DMS 273 (cell line): ENCODE measurements around the gene PRPF40A.
"Not testable (repeated sequence)": the region's sequence is repeated elsewhere in the genome, so short reads cannot be mapped to it uniquely, and the experiment has no call there.

Experiments
- DNase-seq: peaks from one replicate; lab custom pipeline; 2025; ENCODE audit not compliant: unreplicated experiment; lab: John Stamatoyannopoulos, UW

The PRPF40A gene

DNA sequence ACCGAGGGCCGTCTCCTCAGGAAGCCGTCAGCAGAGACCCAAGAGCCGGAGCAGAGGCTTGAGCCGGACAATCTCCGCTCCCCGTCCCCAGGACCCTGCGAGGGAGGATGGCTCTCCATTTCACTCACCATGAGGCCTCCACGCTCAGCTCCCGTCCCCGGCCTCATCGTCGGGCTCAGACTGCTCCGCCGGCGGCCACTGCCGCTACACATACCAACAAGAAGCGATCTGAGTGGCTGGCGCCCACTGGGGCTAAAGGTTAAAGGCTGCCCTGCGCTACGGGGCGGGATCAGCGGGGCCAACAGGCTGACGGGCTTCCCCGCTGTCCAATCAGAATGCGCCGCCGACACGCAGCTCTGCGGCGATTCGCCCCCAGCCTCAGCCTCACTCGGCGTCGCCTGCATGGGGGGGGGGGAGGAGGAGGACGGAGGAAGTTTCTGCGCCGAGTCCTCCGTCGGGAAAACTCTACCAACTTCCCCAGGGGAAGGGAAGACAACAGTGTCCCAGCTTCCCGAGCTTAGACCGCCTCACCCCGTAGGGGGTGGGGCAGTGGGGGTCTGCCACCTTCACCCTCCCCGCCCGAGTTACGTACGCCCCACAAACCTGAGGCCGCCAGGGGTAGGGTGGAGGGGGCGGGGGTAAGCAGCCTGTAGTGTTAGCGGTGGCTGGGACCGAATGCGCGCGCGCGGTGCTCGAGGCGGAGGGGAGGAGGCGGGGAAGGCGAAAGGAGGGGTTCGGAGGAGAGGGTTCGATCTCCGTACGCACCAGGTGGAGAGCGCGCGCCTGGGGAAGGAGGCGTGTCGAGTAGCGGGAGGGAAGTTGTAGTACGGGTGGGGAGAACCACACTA is at the start of gene PRPF40A:
PRPF40A (minus strand) TSS at position 234 of the 848 bp plus-strand sequence; CDS start at position 212, 22 bp downstream.
- DNase-seq, result peak; percentile 99

DNA sequence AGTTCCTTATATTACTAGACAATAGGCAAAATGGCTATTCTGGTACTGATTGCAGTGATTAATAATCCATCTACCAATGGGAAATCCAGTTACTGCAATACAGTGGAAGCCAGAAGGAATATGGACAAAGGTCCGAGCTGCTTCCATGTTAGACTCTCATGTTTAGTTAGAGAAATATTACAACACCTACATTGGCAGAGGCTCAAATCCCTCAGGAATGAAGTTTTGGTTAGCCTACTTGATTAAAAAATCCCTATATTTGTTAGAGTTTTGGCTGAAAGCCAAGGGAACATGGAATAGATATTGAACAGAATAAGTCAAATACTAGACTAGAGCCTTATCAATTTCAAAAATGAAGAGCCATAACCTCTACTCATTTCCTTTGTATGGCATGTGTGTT is 49.7 kb upstream of the PRPF40A start:
- no peak for DNase-seq

DNA sequence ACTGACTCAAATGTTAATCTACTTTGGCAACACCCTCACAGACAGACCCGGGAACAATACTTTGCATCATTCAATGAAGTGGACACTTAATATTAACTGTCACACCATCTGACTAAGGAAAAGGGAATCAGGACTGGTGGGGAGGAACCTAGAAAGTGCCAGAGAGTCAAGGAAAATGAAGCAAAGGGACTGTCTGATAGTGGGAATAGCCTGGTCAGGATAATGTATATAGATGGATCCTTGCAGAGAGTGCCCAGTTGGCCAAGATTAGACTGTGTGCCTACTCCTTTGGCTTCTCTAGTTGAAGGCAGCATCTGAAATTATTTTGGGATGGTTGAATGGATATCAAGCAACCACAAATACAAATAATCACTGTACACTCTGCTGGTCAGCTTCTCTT is 46.4 kb upstream of the PRPF40A start:
- DNase-seq, result no peak

- not testable (repeated sequence) for DNase-seq
These were observed 45.9 kb upstream of the PRPF40A start for GRCh38 chr2:152763208-152763607.

GRCh38 chr2:152762202-152762601 is 44.9 kb upstream of the PRPF40A start:
- DNase-seq, result no peak

DNA sequence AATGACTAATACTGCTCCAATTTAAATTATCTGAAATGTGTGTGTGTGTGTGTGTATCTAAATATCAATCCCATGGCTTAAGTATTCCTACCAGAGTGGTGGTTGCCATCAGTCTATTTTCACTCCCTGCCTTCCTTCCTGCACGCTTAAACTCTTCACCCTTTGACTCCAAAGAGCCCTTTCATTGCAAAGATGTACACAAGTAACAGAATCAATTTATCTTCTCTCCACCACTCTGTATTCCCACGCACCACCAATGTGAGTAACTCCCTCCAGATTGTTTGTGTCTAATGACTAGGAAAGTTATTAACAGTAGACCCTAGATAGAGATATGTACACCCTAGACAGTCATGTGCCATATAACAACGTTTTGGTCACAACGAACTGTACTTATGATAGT is 44.0 kb upstream of the PRPF40A start:
- no peak for DNase-seq

GRCh38 chr2:152759290-152760072 is 42.2 kb upstream of the PRPF40A start:
- no peak for DNase-seq

GRCh38 chr2:152755029-152755428 is 37.8 kb upstream of the PRPF40A start:
- DNase-seq, result peak; percentile 21

GRCh38 chr2:152747751-152748150 is 30.5 kb upstream of the PRPF40A start:
- not testable (repeated sequence) for DNase-seq

DNA sequence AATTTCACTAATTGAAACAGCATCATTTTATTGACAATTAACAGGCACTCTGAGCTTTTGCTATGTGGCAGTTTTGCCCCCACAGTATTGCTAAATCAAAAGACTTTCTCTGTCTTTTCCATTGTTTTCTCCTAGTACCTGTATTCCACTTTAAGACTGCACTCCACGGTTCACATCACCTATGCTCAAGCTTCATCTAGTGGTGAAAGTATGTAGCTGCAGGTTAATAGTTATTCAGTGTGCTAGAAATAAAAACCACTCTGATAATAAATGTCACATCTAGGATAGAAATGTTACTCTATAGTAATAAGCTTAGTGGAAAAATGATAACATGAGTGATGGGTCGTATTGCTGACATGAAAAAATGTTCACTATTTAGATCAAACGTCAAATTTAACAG is 25.7 kb upstream of the PRPF40A start:
- peak; percentile 20 for DNase-seq

DNA sequence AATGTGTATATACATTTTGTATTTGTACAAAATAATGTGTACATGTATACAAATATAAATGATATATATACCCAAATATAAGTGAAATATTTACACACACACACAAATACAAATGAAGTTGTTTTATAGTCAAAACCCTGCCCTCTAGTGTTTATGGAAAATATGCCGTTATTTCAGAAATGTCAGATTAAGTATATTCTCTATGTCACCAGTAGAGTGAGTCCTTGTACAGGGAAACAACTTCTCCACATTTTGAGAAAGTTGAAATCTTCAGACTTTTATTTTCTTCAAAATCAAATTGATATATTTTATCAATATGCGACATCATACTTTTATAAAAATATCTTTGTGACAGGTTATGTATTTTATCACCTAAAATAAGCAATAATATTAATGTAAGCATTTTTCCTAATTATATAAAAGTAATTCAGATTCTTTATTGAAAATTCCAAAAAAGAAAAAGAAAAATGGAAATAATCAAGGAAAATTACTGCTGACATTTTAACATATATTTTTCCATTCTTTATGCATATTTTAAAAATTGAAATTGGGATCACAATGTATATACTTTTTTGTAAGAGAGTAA is 23.6 kb upstream of the PRPF40A start:
- DNase-seq, result peak; percentile 79

DNA sequence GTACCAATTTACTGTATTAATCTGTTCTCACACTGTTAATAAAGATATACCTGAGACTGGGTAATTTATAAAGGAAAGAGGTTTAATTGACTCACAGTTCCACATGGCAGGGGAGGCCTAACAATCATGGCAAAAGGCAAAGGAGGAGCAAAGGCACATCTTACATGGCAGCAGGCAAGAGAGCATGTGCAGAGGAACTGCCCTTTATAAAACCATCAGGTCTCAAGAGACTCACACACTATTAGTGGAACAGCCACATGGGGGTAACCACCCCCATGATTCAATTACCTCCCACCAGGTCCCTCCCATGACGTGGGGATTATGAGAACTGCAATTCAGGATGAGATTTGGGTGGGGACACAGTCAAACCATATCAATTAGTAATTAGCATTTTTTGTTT is 22.4 kb upstream of the PRPF40A start:
- not testable (repeated sequence) for DNase-seq

DNA sequence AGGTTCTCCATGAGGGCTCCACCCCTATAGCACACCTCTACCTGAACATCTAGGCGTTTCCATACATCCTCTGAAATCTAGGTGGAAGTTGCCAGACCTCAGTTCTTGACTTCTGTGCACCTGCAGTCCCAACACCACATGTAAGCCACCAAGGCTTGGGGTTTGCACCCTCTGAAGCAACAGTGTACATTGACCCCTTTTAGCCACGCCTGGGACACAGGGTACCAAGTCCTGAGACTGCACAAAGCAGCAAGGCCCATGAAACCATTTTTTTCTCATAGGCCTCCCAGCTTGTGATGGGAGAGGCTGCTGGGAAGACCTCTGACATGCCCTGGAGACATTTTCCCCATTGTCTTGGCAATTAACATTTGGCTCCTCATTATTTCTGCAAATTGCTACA is 21.2 kb upstream of the PRPF40A start:
- no peak for DNase-seq

GRCh38 chr2:152737509-152737908 is 20.2 kb upstream of the PRPF40A start:
- DNase-seq, result not testable (repeated sequence)

GRCh38 chr2:152730591-152731333 is 13.5 kb upstream of the PRPF40A start:
- no peak for DNase-seq

GRCh38 chr2:152729844-152730243 is 12.6 kb upstream of the PRPF40A start:
- no peak for DNase-seq

DNA sequence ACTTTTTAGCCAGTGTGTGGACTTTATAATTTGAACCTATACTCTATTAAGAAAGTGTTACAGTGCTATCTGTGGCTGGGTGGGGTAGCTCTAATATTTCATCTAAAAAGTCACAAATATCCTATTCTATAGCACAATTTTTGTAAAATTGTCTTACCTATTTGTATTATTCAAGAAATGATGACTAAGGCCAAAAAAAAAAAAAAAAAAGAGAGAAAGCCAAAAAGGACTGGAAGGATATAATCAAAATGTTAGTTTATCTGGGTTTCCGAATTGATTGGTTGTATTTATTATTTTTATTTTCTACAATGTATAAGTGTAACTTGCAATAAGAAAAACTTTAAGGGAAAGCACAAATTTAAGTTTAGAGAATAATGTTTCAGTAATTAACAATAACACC is 6.7 kb upstream of the PRPF40A start:
- no peak for DNase-seq

GRCh38 chr2:152722639-152723038 is 5.4 kb upstream of the PRPF40A start:
- DNase-seq, result not testable (repeated sequence)

DNA sequence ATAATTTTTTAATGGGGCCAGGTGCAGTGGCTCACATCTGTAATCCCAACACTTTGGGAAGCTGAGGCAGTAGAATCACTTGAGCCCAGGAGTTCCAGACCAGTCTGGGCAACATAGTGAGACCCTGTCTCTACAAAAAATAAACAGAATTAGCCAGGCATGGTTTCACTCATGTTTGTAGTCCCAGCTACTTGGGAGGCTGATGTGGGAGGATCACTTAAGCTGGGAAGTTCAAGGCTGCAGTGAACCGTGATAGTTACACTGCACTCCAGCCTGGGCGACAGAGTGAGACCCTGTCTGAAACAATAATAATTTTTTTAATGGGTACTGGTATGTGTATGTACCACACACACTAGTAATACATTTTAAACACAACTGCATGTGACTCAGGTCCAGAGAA is 3.5 kb upstream of the PRPF40A start:
- DNase-seq, result no peak

- DNase-seq, result peak; percentile 90
These were observed 1.8 kb upstream of the PRPF40A start for GRCh38 chr2:152718909-152719645.
